ENCODE measurements around the gene CSAG2. TPM values are rescaled to one million over a fixed set of nuclear protein-coding genes. Genes with fewer than 3 reads are reported as not detected.
A peak's percentile ranks its signal among the peaks of the same experiment; 100 is the strongest.

Gene CSAG2
- polyA plus RNA-seq, 1 of the 3 experiments (the other 2 are of a cell fraction), result not detected

DNA sequence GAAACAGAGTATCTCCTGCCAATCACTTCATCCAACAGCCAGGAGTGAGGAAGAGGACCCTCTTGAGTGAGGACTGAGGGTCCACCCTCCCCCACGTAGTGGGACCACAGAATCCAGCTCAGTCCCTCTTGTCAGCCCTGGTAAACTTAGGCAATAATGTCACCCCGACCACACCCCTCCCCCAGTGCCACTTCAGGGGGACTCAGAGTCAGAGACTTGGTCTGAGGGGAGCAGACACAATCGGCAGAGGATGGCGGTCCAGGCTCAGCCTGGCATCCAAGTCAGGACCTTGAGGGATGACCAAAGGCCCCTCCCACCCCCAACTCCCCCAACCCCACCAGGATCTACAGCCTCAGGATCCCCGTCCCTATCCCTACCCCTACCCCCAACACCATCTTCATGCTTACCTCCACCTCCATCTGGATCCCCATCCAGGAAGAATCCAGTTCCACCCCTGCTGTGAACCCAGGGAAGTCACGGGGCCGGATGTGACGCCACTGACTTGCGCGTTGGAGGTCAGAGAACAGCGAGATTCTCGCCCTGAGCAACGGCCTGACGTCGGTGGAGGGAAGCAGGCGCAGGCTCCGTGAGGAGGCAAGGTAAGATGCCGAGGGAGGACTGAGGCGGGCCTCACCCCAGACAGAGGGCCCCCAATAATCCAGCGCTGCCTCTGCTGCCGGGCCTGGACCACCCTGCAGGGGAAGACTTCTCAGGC, 24.3 kb upstream of the CSAG2 start, which contains the start of the genes CSAG1 and MAGEA12 (continued):
- TF ChIP-seq RAD21 (IDR thresholded peaks at IDR 0.05; ENCODE audit: low read length), result no peak
- peak; percentile 83 for TF ChIP-seq GABPA (IDR thresholded peaks at IDR 0.05; ENCODE audit: low read depth)
- TF ChIP-seq, protein P1, sequence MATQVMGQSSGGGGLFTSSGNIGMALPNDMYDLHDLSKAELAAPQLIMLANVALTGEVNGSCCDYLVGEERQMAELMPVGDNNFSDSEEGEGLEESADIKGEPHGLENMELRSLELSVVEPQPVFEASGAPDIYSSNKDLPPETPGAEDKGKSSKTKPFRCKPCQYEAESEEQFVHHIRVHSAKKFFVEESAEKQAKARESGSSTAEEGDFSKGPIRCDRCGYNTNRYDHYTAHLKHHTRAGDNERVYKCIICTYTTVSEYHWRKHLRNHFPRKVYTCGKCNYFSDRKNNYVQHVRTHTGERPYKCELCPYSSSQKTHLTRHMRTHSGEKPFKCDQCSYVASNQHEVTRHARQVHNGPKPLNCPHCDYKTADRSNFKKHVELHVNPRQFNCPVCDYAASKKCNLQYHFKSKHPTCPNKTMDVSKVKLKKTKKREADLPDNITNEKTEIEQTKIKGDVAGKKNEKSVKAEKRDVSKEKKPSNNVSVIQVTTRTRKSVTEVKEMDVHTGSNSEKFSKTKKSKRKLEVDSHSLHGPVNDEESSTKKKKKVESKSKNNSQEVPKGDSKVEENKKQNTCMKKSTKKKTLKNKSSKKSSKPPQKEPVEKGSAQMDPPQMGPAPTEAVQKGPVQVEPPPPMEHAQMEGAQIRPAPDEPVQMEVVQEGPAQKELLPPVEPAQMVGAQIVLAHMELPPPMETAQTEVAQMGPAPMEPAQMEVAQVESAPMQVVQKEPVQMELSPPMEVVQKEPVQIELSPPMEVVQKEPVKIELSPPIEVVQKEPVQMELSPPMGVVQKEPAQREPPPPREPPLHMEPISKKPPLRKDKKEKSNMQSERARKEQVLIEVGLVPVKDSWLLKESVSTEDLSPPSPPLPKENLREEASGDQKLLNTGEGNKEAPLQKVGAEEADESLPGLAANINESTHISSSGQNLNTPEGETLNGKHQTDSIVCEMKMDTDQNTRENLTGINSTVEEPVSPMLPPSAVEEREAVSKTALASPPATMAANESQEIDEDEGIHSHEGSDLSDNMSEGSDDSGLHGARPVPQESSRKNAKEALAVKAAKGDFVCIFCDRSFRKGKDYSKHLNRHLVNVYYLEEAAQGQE (IDR thresholded peaks at IDR 0.05; ENCODE audit: low read depth, low read length), result no peak
- TF ChIP-seq PBX3 (IDR thresholded peaks at IDR 0.05), result no peak
- TF ChIP-seq NFIC (IDR thresholded peaks at IDR 0.05; ENCODE audit: borderline replicate concordance), result no peak
- TF ChIP-seq IRF3 (IDR thresholded peaks at IDR 0.05; ENCODE audit: low read depth, low read length), result no peak
- no peak for TF ChIP-seq CTCF (IDR thresholded peaks at IDR 0.05)
- TF ChIP-seq CHD2 (IDR thresholded peaks at IDR 0.05; ENCODE audit: low read length, partially characterized antibody), result peak; percentile 98
- peak; percentile 39; the same call in 1 of the 2 replicates for TF ChIP-seq USF2 (IDR thresholded peaks at IDR 0.05; ENCODE audit: borderline replicate concordance, low read depth, low read length)
- TF ChIP-seq ELF1 (IDR thresholded peaks at IDR 0.05), result peak; percentile 50
- TF ChIP-seq, protein P2, sequence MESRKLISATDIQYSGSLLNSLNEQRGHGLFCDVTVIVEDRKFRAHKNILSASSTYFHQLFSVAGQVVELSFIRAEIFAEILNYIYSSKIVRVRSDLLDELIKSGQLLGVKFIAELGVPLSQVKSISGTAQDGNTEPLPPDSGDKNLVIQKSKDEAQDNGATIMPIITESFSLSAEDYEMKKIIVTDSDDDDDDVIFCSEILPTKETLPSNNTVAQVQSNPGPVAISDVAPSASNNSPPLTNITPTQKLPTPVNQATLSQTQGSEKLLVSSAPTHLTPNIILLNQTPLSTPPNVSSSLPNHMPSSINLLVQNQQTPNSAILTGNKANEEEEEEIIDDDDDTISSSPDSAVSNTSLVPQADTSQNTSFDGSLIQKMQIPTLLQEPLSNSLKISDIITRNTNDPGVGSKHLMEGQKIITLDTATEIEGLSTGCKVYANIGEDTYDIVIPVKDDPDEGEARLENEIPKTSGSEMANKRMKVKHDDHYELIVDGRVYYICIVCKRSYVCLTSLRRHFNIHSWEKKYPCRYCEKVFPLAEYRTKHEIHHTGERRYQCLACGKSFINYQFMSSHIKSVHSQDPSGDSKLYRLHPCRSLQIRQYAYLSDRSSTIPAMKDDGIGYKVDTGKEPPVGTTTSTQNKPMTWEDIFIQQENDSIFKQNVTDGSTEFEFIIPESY (IDR thresholded peaks at IDR 0.05; ENCODE audit: borderline replicate concordance, low read depth), result peak; percentile 97
- TF ChIP-seq POLR2AphosphoS5 (IDR thresholded peaks at IDR 0.05; ENCODE audit: low read depth, low read length), result 0 out of 2 replicates have a peak, but pooled peaks have one; percentile 32
- no peak for TF ChIP-seq EZH2phosphoT487 (IDR thresholded peaks at IDR 0.05; ENCODE audit: borderline replicate concordance, low read depth)
